Hippocampal formation (tissue), 2 donors: ENCODE data around the gene GOLGA6A.
"Not testable (repeated sequence)": the region's sequence is repeated elsewhere in the genome, so short reads cannot be mapped to it uniquely, and the experiment has no call there.

Experiments used
- DNase-seq, 2 donors: peaks; one replicate each; lab custom pipeline; 2025; lab: John Stamatoyannopoulos, UW

Gene GOLGA6A, protein sequence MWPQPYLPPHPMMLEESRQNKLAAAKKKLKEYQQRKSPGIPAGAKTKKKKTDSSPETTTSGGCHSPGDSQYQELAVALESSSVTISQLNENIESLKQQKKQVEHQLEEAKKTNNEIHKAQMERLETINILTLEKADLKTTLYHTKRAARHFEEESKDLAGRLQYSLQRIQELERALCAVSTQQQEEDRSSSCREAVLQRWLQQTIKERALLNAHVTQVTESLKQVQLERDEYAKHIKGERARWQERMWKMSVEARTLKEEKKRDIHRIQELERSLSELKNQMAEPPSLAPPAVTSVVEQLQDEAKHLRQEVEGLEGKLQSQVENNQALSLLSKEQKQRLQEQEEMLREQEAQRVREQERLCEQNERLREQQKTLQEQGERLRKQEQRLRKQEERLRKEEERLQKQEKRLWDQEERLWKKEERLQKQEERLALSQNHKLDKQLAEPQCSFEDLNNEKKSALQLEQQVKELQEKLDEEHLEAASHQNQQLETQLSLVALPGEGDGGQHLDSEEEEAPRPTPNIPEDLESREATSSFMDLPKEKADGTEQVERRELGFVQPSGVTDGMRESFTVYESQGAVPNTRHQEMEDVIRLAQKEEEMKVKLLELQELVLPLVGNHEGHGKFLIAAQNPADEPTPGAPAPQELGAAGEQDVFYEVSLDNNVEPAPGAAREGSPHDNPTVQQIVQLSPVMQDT

DNA sequence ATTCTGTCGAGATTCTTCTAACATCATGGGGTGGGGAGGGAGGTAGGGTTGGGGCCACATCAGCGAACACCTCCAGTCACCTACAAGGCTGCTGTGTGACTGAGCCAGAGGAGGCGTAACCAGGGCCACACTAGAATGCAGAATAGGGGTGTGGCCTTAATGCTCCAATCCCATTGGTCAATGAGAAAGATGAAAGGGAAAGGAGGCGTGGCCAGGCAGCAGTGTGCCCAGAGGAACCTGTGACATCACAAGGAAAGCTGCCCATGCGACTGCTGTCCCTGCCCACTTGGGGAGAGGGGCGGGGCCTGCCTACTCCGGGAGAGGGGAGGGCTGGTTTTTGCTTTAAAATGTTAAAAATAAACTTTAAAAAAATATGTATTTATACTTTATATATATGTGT lies at the start of gene GOLGA6A:
Gene GOLGA6A, minus strand, starts transcription at position 101 of the 400 bp plus-strand sequence. Its CDS starts 41 bp downstream, at position 60.
- DNase-seq: not testable (repeated sequence)

DNA sequence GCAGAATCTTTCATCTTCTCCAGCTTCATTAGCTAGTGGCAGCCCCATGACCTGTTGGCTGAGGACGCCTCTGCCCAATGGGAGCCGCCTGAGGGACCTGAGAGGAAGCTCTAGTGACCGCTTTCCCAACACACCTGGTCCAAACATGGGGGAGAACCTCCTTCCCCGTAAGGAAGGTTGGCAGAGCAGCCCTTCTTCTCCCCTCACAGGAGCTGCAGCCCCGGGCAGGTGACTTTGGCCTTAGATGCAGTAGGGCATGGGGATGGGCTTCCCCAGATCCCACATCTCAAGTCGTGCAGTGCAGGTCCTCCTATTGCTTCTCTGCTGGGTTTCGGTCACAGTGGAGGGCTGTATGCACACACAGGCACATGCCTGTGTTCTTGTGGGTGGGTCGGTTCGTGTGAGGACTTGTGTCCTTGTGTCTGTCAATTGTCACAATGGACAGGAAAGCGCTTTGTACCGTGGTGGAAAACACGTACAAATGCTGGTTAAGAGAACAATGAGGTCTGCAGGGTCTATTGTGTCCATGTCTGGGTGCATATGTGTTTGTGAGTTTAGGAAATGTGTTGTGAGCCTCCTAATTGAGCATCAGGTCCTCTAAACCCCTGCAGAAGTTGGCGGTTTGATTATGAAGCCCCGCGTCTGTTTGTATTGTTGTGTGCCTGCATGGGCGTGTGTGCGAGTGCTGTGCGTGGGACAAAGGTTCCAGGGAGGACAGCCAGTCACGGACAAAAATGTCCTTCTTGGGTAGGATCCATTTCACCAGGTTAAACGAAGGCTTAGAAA lies 49.5 kb upstream of the GOLGA6A start:
- DNase-seq: no peak

DNA sequence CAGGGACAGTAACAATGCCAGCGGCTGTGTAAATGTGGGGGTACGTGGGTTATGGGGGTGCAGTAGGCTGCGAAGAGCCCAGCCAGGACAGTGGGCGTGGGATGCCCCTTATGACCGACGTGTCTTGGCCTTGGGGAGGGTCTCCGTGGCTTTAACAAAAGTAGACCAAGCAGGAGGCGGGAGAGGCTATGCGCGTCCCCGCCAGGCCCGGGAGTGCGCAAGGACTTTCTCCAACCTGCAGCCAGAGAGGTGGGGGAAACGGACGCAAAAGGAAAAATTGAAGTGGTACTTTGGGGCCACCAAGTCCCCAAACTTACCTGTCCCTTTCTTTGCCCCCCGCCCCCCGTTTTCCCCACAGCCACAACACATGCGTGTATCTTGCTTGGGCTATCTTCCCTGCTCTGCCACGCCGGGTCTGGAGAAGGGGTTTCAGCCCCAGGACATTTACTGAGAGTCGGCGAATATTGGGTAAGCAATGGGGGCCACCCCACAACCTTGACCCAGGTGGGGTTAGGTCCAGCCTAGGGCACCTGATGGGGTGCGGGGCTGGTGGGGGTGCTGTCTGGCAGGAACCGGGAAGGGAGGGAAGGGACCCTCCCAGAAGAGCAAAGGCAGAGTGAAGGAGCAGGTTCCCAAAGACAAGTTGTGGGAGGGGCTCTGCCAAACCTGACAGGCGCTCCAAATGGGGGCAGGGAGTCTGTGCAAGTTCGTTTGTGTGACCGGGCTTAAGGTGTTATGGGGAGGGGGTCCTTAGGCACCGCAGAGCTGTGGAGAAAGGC lies 48.7 kb upstream of the GOLGA6A start:
- no peak for DNase-seq

DNA sequence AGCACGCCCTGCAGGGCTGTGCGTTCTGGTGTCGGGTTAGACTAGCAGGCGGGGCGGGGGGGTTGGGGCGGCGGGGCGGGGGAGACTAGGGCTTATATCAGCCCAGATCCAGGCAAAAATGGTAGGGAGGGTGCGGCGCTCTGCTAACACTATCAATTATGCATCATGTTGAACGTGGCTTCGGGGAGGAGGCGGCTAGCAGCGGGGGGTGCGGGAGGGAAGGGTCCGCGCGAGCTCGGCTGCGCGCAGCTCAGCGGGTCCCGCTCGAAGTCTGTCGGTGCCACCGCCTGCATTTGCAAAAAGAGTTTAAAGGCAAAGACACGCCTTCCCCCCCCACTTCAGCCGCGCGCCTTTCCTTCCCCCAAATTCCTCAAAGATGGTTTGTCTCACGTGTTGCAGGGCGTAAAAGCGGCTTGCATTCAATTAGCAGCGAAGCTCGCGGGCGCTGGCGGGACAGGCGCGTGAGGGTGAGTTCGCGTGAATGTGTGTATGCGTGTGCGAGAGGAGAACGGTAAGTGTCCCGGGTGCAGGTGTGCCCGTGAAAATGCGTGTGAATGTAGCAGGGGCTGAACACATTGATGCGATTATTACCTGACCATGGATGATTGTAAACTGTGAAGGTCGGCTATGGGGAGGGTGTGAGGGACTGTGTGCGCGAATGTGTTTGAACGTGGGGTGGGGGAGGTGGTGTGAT lies 48.0 kb upstream of the GOLGA6A start, which contains the start of gene ISLR2:
Gene ISLR2, plus strand, starts transcription at position 432 of the 694 bp plus-strand sequence. CDS start 2,169 bp downstream, outside the sequence.
- no peak for DNase-seq

DNA sequence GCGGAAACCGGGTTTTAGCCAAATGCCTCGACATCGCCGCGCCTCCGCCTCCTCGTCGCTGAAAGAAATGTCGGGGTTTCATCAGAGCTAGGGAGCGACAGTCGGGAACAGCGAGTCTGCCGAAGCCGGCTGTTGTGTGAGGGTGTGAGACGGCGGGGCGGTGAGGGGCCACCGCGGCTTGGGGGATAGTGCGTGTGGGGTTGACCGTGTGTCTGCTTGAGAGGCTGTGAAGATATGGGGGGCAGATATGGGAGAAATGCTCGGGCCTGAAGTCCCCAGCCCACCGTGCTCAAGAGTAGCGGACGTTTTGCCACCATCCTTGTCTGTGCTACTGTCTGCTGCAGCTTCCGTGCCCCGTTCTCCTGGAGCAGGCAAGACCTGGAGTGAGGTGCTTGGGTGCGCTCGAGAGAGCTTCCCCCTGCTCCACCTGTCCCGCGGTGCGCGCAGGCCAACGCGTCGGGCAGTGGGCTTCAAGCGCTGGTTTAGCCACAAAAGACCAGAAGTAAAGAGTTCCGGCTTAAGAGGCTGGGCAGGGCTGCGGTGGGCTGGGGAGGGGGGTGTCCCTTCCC lies 47.3 kb upstream of the GOLGA6A start:
- DNase-seq: no peak

DNA sequence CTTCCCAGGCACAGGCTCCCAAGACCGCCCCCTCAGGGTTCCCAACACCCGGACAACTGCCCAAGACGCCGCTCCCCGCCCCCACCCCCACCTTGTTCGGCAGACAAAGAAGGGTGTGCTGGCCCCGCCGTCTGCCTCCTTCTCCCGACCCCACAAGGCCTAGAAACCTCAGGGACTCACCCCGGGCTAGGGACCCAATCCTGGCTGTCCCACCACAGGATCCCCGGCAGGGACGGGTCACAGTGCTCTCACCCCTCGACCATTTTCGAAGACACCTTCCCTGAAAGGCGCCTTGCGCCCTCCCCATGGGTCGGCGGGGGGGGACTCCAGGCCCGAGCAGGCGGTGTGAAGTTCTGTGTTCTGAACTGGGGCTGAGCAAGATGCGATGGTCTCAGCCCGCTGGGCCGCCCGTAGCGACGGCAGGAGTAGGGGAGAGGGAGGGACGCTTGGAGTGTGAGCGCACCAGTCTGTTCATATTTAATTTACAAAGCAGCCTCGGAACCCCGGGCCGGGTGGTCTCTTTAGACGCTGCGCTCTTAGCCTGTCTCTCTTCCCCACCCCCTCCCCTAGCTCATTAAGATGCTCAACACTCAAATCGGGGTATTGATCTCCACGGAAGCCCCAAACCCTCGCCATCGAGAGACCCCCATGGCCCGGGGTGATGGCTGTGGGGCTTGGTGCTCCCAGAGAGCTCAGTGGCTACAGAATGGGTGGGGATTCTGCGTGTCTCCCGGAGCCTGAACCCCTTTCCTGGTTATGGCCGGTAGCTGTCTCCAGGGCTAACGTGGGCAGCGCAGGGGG lies 46.6 kb upstream of the GOLGA6A start:
- DNase-seq: no peak

DNA sequence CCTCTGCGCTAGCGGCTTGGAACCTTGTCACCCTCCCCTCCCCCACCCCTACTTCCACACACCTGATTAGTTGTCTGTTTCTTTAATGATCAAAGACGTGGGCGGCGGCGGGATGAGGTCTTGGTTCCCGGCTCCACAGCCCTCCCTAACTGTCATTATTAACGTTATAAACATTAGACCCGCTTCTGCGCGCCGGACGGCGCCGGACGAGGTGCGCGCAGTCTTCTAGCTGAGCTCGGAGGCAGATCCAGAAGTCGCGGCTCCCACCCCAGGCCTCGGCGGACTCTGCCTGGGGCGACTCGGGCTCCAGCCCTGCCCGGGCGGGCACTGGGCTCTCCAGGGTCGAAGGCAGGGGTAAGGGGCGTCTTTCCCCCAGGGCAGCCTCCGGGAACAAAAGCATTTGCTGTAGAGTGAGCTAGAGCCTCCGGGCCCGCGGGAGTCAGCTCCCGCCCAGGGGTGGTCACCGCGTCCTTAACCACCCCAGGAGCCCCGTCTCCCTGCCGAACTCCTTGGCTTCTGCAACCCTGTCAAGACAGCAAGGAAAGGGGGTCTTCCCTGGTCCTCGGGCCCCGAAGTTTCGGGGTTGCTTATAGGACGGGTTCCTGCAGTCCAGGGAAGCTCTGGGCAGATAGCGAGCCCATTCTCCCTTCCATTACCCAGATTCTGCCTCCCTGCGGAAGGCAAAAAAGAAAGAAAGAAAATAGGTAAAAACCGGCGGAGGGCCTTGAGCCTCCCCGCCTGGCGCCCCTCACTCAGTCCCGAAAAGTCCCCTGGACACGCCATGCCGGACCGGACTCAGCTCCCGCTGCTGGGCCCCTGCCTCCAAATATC lies 45.8 kb upstream of the GOLGA6A start:
- no peak for DNase-seq

DNA sequence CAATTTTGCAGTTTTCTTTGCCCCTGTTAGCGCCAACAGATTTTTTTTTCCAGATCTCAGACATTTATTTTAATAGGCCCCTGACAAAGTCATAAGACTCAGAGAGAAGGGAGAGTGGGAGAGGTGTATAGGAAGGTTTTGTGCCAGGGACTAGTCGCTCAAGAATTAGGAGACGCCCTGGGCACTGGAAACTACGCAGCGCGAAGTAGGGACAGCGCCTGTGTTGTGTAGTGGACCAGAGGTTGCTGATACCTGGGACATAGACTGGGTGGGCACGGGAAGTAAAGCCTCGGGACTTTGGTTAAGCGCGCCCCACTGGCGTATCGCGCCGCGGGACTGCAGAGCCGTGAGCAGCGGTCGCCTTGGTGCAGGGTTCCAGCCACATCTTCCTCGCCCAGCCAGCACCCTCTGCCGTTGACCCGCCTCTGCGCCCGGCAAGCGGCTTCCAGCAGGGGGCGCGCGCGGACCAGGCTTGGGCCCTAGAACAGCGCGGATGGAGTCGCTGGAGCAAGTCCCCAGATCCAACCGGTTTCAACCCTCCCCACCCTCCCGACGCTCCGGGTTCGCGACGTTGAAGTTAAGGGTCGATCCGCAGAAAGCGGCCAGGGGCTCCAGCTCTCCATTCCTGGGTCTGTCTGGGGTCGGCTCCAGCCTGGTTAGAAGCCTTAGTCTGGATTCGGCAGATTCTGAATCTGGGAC lies 45.1 kb upstream of the GOLGA6A start:
- peak; percentile 24 to 80 for DNase-seq

DNA sequence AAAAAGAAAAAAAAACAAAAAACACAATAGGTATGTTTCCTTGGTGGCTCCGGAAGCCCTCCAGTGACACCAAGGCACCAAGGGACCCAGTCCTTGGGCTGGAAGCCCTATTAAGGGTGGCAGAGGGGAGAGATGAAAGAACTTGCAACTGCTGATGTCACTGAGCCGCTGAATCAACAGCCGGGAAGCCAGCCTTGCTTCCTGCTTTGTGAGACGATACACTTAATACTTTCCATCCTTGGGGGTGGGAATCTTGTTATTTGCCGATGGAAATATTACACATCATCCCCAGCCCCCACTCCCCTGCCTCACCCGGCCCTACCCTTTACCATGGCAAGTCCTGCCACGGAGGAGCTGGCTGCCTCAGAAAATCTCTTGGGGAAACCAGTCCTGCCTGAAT lies 42.4 kb upstream of the GOLGA6A start:
- DNase-seq: no peak

DNA sequence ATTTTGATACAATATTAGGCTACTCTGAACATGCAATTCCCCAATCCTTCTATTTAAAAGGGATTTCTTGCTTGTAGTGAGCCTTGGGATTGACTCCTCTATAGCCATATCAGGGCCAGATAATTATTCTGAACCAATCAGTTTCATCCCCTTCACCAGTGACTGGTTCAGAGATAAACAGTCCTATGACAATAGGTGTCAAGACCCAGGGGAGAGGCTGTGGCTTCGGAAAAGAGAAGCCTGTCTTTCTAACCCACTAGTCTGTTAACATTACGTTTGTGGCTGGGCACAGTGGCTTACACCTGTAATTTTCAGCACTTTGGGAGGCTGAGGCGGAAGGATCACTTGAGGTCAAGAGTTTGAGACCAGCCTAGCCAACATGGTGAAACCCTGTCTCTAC lies 41.8 kb upstream of the GOLGA6A start:
- DNase-seq: no peak

DNA sequence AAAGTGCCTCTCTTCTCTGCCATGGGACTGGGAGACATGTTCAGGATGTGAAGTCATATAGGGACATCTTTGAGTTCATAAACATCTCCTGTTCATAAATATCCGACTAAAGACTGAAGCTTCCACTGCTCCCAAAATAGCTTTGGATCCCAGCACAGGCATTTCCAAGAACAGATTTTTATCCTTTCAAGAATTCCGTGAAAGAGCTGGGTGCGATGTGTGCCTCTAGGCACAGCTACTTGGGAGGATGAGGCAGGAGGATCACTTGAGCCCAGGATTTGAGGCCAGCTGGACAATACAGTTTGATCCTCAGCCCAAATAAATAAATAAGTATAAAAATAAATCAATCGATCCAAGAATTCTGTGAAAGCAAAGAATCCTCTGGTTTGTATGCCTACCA lies 41.3 kb upstream of the GOLGA6A start:
- no peak for DNase-seq

DNA sequence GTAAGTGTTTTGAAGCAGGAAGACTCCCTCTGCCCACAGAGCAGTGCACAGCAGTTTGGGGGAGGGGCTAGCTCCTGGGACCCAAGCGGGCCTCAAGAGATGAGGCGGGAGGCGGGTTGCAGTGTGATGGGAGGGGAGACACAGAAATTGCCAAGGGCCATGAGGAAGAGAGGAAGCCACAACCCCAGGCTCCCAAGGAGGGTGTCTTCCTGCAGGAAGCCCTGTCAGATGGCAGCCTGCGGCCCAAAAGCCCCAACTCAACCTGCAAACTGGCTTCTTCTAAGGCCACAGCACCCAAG lies 40.7 kb upstream of the GOLGA6A start:
- DNase-seq: no peak

DNA sequence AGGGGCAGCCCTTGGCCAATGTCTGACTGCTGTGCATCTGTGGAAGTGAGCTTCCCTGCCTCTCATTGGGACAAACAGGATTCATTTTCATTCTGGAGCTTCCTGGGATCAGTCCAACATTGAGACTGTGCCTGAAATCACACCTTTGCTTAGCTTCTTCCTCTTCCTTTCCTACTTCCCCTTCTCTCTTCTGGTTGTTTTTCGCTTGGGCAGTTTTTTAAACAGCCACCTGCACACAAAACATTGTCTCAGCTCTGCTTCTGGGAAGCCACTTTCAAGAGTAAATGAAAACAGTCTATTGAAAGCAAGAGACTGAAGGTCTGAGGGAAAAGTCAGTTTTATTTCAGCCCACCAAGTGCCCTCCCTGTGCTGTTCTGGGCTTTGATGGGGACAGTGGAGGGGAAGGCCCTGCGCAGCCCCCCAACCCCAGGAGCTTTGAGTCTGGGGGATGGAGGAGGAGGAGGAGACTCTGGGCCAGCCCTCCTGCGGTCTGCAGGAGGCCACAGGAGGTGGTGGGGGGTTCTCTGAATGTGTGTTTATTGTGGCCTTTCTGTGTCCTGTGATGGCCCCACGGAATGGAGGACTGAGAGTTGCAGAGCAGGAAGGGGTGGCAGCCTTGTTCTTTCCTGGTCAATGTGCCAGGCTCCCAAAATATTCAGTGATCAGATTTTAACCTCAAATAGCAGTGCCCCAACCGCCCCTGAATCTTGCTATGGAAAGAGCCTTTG lies 40.2 kb upstream of the GOLGA6A start:
- no peak for DNase-seq

DNA sequence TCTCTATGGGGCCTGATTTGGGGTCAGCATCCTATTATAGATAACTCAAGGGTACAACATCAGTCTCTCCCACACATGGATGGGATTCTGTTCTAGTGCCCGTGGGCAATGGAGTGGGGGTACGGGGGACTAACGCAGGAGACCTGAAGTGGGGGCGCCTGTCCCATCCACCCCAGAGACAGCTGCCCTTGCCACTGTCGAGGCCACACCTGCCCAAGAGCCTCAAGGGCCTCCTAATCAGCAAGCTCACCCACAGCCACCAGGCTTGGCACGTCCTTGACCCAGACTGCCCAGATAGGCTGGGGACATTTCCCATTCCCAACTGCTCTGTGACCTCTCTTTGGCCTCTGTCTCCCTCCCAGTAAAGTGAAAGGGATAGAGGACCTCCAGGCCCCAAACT lies 39.5 kb upstream of the GOLGA6A start:
- DNase-seq: no peak

DNA sequence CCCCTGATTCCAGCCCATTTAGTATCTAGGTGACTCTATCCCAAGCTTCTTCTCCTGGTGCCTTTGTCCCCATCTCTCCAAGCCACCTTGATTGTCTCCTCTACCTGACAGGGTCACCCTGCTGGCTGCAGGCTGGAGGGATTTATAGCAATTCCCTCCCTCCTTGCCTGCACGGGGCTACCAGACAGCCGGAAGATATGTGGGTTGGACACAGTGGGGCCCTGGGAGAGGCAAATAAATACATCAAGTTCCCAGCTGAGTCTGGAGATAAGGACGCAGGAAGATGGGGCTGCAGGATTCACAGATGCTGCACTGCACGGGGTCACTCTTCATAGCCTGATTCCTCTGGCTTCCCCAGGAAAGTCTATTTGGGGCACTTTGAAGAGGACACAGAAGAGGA lies 38.7 kb upstream of the GOLGA6A start:
- DNase-seq: no peak

DNA sequence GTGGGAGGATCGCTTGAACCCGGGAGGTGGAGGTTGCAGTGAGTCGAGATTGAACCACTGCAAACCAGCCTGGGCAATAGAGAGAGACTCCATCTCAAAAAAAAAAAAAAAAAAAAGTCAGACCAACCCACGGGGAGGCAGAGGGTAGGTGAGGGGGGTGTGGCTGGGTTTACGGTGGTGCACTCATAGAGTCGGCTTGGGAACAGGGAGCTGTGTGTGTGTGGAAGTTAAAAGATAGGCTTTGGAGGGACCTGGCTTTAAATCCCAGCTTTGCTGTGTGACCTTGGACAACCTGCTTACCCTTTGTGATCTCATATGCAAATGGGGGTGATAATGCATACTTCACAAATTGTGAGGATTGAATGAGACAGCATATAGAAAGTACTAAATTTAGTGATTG lies 38.1 kb upstream of the GOLGA6A start:
- no peak for DNase-seq

DNA sequence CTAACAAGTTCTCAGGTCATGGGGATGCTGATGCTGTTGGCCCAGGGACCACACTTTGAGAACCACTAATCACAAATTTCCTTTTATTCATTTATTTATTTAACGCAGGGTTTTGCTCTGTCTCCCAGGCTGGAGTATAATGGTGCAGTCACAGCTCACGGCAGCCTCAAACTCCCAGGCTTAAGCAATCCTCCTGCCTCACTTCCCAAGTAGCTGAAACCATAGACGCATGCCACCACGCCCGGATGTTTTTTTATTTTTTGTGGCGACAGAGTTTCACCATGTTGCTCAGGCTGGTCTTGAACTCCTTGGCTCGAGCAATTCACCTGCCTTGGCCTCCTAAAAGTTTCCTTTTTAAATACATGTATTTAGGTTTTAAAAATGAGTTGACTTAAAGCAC lies 27.4 kb upstream of the GOLGA6A start:
- no peak for DNase-seq

DNA sequence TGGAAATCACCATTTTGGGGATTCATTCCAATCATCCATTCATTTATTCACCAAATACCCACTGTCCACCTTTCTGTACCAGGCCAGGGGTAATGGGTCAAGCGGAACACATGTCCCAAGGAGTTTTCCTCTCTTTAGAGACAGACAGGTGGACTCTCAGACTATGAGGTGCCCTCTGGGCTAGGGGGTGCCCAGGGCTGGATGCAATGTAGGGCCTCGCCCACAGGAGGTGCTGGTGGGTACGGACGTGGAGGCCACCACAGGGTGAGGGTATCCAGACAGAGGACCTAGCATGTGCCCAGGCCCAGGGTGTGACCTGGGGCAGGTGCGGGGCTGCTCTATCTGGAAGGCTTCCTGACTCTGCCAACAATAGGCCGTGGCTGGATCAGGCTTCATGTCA lies 26.3 kb upstream of the GOLGA6A start:
- not testable (repeated sequence) for DNase-seq
